ENCODE measurements around the gene BRD3.

DNA sequence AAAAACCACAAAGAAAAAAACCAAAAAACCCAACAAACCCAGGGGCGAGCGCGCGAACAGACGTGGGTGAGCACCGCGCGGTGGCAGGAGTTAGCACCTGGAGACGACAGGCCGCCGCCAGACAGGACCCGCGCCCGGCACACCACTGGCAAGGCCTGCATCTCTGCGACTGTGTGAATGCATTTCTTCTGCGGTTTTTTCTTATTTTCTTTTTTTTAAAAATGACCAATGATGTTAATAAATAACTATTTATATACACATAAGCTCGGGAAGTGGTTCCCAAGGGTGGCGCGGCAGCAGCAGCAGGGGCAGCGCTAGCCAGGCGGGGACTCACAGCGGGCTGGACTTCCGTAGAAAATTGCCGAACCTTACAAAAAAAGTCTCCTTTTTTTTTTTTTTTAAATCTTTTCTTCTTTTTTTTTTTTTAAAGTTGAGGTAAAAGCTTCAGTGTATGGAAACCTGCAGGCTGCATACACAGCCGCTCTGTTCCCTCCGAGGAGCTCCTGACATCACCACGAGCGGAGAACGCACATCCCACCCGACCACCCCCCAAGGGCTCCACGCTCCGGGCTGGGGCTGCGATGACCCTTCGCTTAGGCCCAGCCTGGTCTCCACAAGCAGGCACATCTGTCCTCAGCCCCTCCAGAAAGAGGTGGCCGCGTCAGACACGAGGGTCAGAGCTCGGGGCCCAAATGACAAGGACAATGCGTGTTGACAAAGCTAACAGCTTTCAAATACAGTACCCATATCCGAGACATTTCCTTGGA, 35.2 kb downstream of the BRD3 start:
- no peak for TF ChIP-seq POLR2A (IDR thresholded peaks at IDR 0.05; ENCODE audit: low read length)
- no peak for TF ChIP-seq GATA1 (IDR thresholded peaks at IDR 0.05; ENCODE audit: low read depth, low read length)

All from erythroblast (primary cell).